CD4-positive, alpha-beta T cell treated with Interleukin-17A for 4 hours (primary cell): ENCODE results near the gene GRIK4.
"Not testable (repeated sequence)": the region's sequence is repeated elsewhere in the genome, so short reads cannot be mapped to it uniquely, and the experiment has no call there.

Experiments
- DNase-seq: peaks from one replicate; pipeline ENCODE4 v3.0.0-alpha.2; 2020; ENCODE audit warnings: mixed read lengths

The GRIK4 gene

GRCh38 chr11:120511116-120511819, at the start of gene GRIK4:
GRIK4 (plus strand) TSS chr11:120511748; CDS start chr11:120660319, 148,571 bp downstream.
- DNase-seq: peak; percentile 77

GRCh38 chr11:120462825-120463224, 48.7 kb upstream of the GRIK4 start:
- DNase-seq: no peak

- DNase-seq: no peak
These were observed 45.5 kb upstream of the GRIK4 start for GRCh38 chr11:120465921-120466534.

- no peak for DNase-seq
These were observed 43.9 kb upstream of the GRIK4 start for GRCh38 chr11:120467627-120468026.

GRCh38 chr11:120471131-120471530, 40.4 kb upstream of the GRIK4 start:
- DNase-seq: no peak

GRCh38 chr11:120471994-120472393, 39.6 kb upstream of the GRIK4 start:
- DNase-seq: no peak

- no peak for DNase-seq
These were observed 38.0 kb upstream of the GRIK4 start for GRCh38 chr11:120473503-120473902.

- DNase-seq: no peak
These were observed 29.4 kb upstream of the GRIK4 start for GRCh38 chr11:120482149-120482548.

GRCh38 chr11:120484722-120485121, 26.8 kb upstream of the GRIK4 start:
- DNase-seq: no peak

GRCh38 chr11:120486138-120486537, 25.4 kb upstream of the GRIK4 start:
- DNase-seq: no peak

- DNase-seq: no peak
These were observed 21.7 kb upstream of the GRIK4 start for GRCh38 chr11:120489799-120490198.

GRCh38 chr11:120492486-120492885, 19.1 kb upstream of the GRIK4 start:
- no peak for DNase-seq

GRCh38 chr11:120494595-120494994, 17.0 kb upstream of the GRIK4 start:
- DNase-seq: no peak

GRCh38 chr11:120499088-120499487, 12.5 kb upstream of the GRIK4 start:
- no peak for DNase-seq

- no peak for DNase-seq
These were observed 11.7 kb upstream of the GRIK4 start for GRCh38 chr11:120499859-120500258.

GRCh38 chr11:120500414-120501071, 11.0 kb upstream of the GRIK4 start:
- no peak for DNase-seq

- DNase-seq: no peak
These were observed 10.1 kb upstream of the GRIK4 start for GRCh38 chr11:120501440-120501839.

GRCh38 chr11:120501976-120502755, 9.4 kb upstream of the GRIK4 start:
- no peak for DNase-seq

- not testable (repeated sequence) for DNase-seq
These were observed 8.0 kb upstream of the GRIK4 start for GRCh38 chr11:120503529-120503928.

GRCh38 chr11:120505801-120506425, 5.6 kb upstream of the GRIK4 start:
- DNase-seq: no peak

GRCh38 chr11:120509346-120510053, 2.0 kb upstream of the GRIK4 start:
- no peak for DNase-seq
